WERI-Rb-1 (cell line): ENCODE measurements around the gene PAK1.

Source experiments
- DNase-seq: peaks from one replicate; pipeline ENCODE4 v3.0.0-alpha.2; 2020
- H3K27ac ChIP-seq: fragments of 250-450 bp; sonication (Bioruptor Pico); 2 replicates; pipeline ENCODE4 v1.5.1; 2020; ENCODE audit warnings: mild to moderate bottlenecking, moderate library complexity
- H3K27me3 ChIP-seq: fragments of 250-450 bp; sonication (Bioruptor Pico); 2 replicates; pipeline ENCODE4 v1.5.1; 2021; ENCODE audit warnings: mild to moderate bottlenecking, low read depth, moderate library complexity; ENCODE audit not compliant: insufficient read depth, severe bottlenecking
- H3K36me3 ChIP-seq: fragments of 250-450 bp; sonication (Bioruptor Pico); 2 replicates; pipeline ENCODE4 v1.5.1; 2020; ENCODE audit warnings: mild to moderate bottlenecking, moderate library complexity
- H3K4me3 ChIP-seq: 2 replicates; pipeline ENCODE4 v1.5.1; 2011; ENCODE audit warnings: low read depth, mild to moderate bottlenecking, control low read depth, low read length
- H3K9me3 ChIP-seq: fragments of 250-450 bp; sonication (Bioruptor Pico); 2 replicates; pipeline ENCODE4 v1.5.1; 2021; ENCODE audit warnings: mild to moderate bottlenecking, moderate library complexity; ENCODE audit not compliant: severe bottlenecking
- TF ChIP-seq, protein P1 (sequence below): IDR thresholded peaks from 2 replicates; pipeline ENCODE4 v1.5.1; 2011; ENCODE audit warnings: low read depth, mild to moderate bottlenecking, control low read depth, inconsistent platforms, low read length

PAK1 gene

DNA sequence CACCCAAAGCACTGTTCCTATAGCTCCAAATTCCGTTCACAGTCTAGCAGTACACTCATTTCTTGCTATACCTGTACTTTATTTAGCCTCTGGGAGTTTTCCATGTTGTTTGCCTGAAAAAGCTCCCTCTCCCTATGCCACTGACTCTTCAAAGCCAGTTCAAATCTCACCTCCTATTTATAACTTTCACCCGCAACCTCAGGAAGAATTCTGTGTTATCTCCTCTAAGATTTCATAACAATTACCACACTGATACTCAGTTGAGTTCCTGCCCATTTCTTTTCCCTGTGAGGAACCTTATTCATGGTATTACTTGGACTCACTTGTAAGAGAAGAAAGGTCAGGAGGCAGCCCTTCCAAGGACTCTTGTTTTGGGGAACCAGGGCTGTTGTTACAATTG, 197.6 kb downstream of the PAK1 start:
- Histone ChIP-seq H3K27ac (no peak overlapping the region), H3K4me3 (no peak overlapping the region), H3K27me3 (no peaks in the 10 kb centered on the region), H3K36me3 (no peaks in the 10 kb centered on the region), H3K9me3 (no peaks in the 10 kb centered on the region)
- TF ChIP-seq, protein P1, sequence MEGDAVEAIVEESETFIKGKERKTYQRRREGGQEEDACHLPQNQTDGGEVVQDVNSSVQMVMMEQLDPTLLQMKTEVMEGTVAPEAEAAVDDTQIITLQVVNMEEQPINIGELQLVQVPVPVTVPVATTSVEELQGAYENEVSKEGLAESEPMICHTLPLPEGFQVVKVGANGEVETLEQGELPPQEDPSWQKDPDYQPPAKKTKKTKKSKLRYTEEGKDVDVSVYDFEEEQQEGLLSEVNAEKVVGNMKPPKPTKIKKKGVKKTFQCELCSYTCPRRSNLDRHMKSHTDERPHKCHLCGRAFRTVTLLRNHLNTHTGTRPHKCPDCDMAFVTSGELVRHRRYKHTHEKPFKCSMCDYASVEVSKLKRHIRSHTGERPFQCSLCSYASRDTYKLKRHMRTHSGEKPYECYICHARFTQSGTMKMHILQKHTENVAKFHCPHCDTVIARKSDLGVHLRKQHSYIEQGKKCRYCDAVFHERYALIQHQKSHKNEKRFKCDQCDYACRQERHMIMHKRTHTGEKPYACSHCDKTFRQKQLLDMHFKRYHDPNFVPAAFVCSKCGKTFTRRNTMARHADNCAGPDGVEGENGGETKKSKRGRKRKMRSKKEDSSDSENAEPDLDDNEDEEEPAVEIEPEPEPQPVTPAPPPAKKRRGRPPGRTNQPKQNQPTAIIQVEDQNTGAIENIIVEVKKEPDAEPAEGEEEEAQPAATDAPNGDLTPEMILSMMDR = no peak
- no peak for DNase-seq
